H9 (cell line): ENCODE measurements around the gene DMD. TPM values are rescaled to one million over a fixed set of nuclear protein-coding genes. Genes with fewer than 3 reads are reported as not detected.

Source experiments
- DNase-seq: peaks from one replicate; pipeline ENCODE4 v3.0.0-alpha.2; 2017
- H2AFZ ChIP-seq: one replicate; pipeline ENCODE4 v1.6.1; 2013; ENCODE audit warnings: mild to moderate bottlenecking, low read length, control low read depth, moderate library complexity
- H2AK5ac ChIP-seq: 2 replicates; pipeline ENCODE4 v1.6.1; 2013; ENCODE audit warnings: low read length, control low read depth, mixed read lengths; ENCODE audit not compliant: insufficient read length
- H2BK120ac ChIP-seq: one replicate; pipeline ENCODE4 v1.6.1; 2013; ENCODE audit warnings: low read depth, mild to moderate bottlenecking, low read length, control low read depth, inconsistent platforms; ENCODE audit not compliant: poor library complexity, severe bottlenecking
- H2BK12ac ChIP-seq: 2 replicates; pipeline ENCODE4 v1.6.1; 2013; ENCODE audit warnings: low read length, control low read depth, mixed read lengths, low read depth; ENCODE audit not compliant: insufficient read length
- H2BK15ac ChIP-seq: 2 replicates; pipeline ENCODE4 v1.6.1; 2013; ENCODE audit warnings: low read depth, low read length, control low read depth
- H2BK20ac ChIP-seq: one replicate; pipeline ENCODE4 v1.6.1; 2013; ENCODE audit warnings: low read depth, mild to moderate bottlenecking, low read length, control low read depth, inconsistent platforms; ENCODE audit not compliant: poor library complexity, severe bottlenecking
- H2BK5ac ChIP-seq: 2 replicates; pipeline ENCODE4 v1.6.1; 2013; ENCODE audit warnings: low read length, control low read depth, mixed read lengths; ENCODE audit not compliant: insufficient read length
- H3K14ac ChIP-seq: 2 replicates; pipeline ENCODE4 v1.6.1; 2013; ENCODE audit warnings: low read length, control low read depth; ENCODE audit not compliant: insufficient read depth
- H3K18ac ChIP-seq: 2 replicates; pipeline ENCODE4 v1.6.1; 2013; ENCODE audit warnings: low read depth, mild to moderate bottlenecking, mixed read lengths, low read length, control low read depth; ENCODE audit not compliant: insufficient read length
- H3K23ac ChIP-seq: 2 replicates; pipeline ENCODE4 v1.6.1; 2013; ENCODE audit warnings: low read length, control low read depth, mixed read lengths, low read depth; ENCODE audit not compliant: insufficient read length
- H3K23me2 ChIP-seq: 2 replicates; pipeline ENCODE4 v1.6.1; 2013; ENCODE audit warnings: low read depth, mild to moderate bottlenecking, mixed read lengths, low read length, control low read depth; ENCODE audit not compliant: insufficient read length, poor library complexity, severe bottlenecking
- H3K27ac ChIP-seq: 2 replicates; pipeline ENCODE4 v1.5.1; 2013; ENCODE audit warnings: low read length, control low read depth, mixed read lengths, low read depth; ENCODE audit not compliant: insufficient read length
- H3K27me3 ChIP-seq: 2 replicates; pipeline ENCODE4 v1.6.1; 2013; ENCODE audit warnings: low read length, control low read depth, inconsistent platforms; ENCODE audit not compliant: insufficient read depth
- H3K4ac ChIP-seq: 2 replicates; pipeline ENCODE4 v1.6.1; 2013; ENCODE audit warnings: low read depth, mild to moderate bottlenecking, control low read depth, inconsistent platforms, low read length, moderate library complexity
- H3K4me1 ChIP-seq: 2 replicates; pipeline ENCODE4 v1.6.1; 2013; ENCODE audit warnings: low read length, control low read depth, inconsistent platforms; ENCODE audit not compliant: insufficient read depth
- H3K4me2 ChIP-seq: 2 replicates; pipeline ENCODE4 v1.6.1; 2013; ENCODE audit warnings: low read length, control low read depth, mixed read lengths; ENCODE audit not compliant: insufficient read length, insufficient read depth
- H3K56ac ChIP-seq: 2 replicates; pipeline ENCODE4 v1.6.1; 2013; ENCODE audit warnings: low read depth, mild to moderate bottlenecking, mixed read lengths, low read length, control low read depth; ENCODE audit not compliant: insufficient read length
- H3K79me1 ChIP-seq: 2 replicates; pipeline ENCODE4 v1.6.1; 2013; ENCODE audit warnings: low read depth, mild to moderate bottlenecking, moderate library complexity, low read length, control low read depth, inconsistent platforms; ENCODE audit not compliant: insufficient read depth, poor library complexity, severe bottlenecking
- H3K79me2 ChIP-seq: 2 replicates; pipeline ENCODE4 v1.6.1; 2013; ENCODE audit warnings: low read length, control low read depth, inconsistent platforms; ENCODE audit not compliant: insufficient read depth
- H3K9ac ChIP-seq: 2 replicates; pipeline ENCODE4 v1.6.1; 2013; ENCODE audit warnings: low read length, control low read depth, mixed read lengths; ENCODE audit not compliant: insufficient read length; ENCODE audit errors: extremely low read depth
- H3K9me3 ChIP-seq: one replicate; pipeline ENCODE4 v1.6.1; 2013; ENCODE audit warnings: low read depth, low read length, inconsistent platforms; ENCODE audit not compliant: control insufficient read depth
- H3T11ph ChIP-seq: one replicate; pipeline ENCODE4 v1.6.1; 2013; ENCODE audit warnings: mild to moderate bottlenecking, low read length, control low read depth, inconsistent platforms
- H4K20me1 ChIP-seq: one replicate; pipeline ENCODE4 v1.6.1; 2013; ENCODE audit not compliant: control insufficient read depth, insufficient read length, insufficient read depth
- H4K5ac ChIP-seq: 2 replicates; pipeline ENCODE4 v1.6.1; 2013; ENCODE audit warnings: low read depth, mild to moderate bottlenecking, mixed read lengths, low read length, control low read depth; ENCODE audit not compliant: insufficient read length
- H4K8ac ChIP-seq: replicated peaks from 2 replicates; pipeline ENCODE4 v1.6.1; 2013; ENCODE audit warnings: low read length, control low read depth, mixed read lengths, low read depth; ENCODE audit not compliant: insufficient read length
- H4K91ac ChIP-seq: 2 replicates; pipeline ENCODE4 v1.6.1; 2013; ENCODE audit warnings: low read depth, mild to moderate bottlenecking, moderate library complexity, mixed read lengths, low read length, control low read depth; ENCODE audit not compliant: insufficient read length
- H3K27ac Mint-ChIP-seq, 3 experiments: 2 replicates in 2 of 3; 3 replicates in 1 of 3; pipeline ENCODE4 v1.8.0; 2020 to 2021; ENCODE audit warnings: mixed read lengths in 3 of 3, mild to moderate bottlenecking in 1 of 3, moderate library complexity in 1 of 3
- H3K27me3 Mint-ChIP-seq: 2 replicates; pipeline ENCODE4 v1.8.0; 2021; ENCODE audit warnings: low read depth, mild to moderate bottlenecking, moderate library complexity, mixed read lengths
- H3K36me3 Mint-ChIP-seq, 3 experiments: 2 replicates in 2 of 3; 3 replicates in 1 of 3; pipeline ENCODE4 v1.8.0; 2020 to 2021; ENCODE audit warnings: low read depth in 3 of 3, mixed read lengths in 3 of 3; ENCODE audit not compliant: insufficient read depth in 1 of 3
- H3K4me1 Mint-ChIP-seq, 2 experiments: 2 replicates each; pipeline ENCODE4 v1.8.0; 2020; ENCODE audit warnings: mixed read lengths in 2 of 2
- H3K4me3 Mint-ChIP-seq, 2 experiments: 2 replicates in 1 of 2; 3 replicates in 1 of 2; pipeline ENCODE4 v1.8.0; 2020 to 2021; ENCODE audit warnings: mild to moderate bottlenecking in 2 of 2, mixed read lengths in 2 of 2, moderate library complexity in 1 of 2
- H3K9me3 Mint-ChIP-seq, 2 experiments: 2 replicates in 1 of 2; 3 replicates in 1 of 2; pipeline ENCODE4 v1.8.0; 2020; ENCODE audit warnings: mild to moderate bottlenecking in 2 of 2, mixed read lengths in 2 of 2, moderate library complexity in 1 of 2
- WGBS: extraction: QIAGEN DNeasy Blood & Tissue Kit; methylation state at CpG from one replicate; pipeline ENCODE4 v1.1.7; 2013; ENCODE audit warnings: missing lambda C conversion rate, low lambda C conversion rate, mixed read lengths; ENCODE audit not compliant: insufficient read length; ENCODE audit errors: extremely low coverage; 5-methylcytosine and 5-hydroxymethylcytosine counted together
- total RNA-seq: library from RNA; stranded (reverse); gene quantifications from 2 replicates; pipeline ENCODE4 v1.2.1, GENCODE V29; 2021
- TF ChIP-seq, protein P1 (sequence below): fragments of 200-600 bp; sonication (generic); conservative IDR thresholded peaks from 3 replicates; pipeline ENCODE4 v1.8.0; 2021; ENCODE audit warnings: antibody characterized with exemption, mild to moderate bottlenecking

Gene DMD
- total RNA-seq, 1 experiment from 2014 or later = 3.8 TPM

- no peak overlapping the region for H2AK5ac ChIP-seq
- H4K91ac ChIP-seq = no peak overlapping the region
- H2BK15ac ChIP-seq = no peak overlapping the region
- no peak overlapping the region for H2BK20ac ChIP-seq
- Mint-ChIP-seq H3K27me3 (no peaks in the 10 kb centered on the region), H3K9me3 (peaks cover 54 to 55% of the 10 kb centered on the region in 2 experiments), H3K4me1 (no peaks in the 10 kb centered on the region), H3K36me3 (peaks cover 10 to 18% (median 11%) of the 10 kb centered on the region in 3 experiments; a peak in 6 of 7 replicates), H3K27ac (peak overlapping the region in 1 of 3 experiments; percentile 53; a peak in 1 of 7 replicates), H3K4me3 (no peak overlapping the region)
- no peak for DNase-seq
- no peak overlapping the region for H3K9ac ChIP-seq
- H4K20me1 ChIP-seq = no peaks in the 10 kb centered on the region
- no peak overlapping the region for H3K14ac ChIP-seq
- no peaks in the 10 kb centered on the region for H3K4me1 ChIP-seq
- H2BK12ac ChIP-seq = no peak overlapping the region
- H3K79me1 ChIP-seq = no peaks in the 10 kb centered on the region
- no peak overlapping the region for H2BK120ac ChIP-seq
- H3K4ac ChIP-seq = no peak overlapping the region
- H3K23me2 ChIP-seq = no peaks in the 10 kb centered on the region
- no peaks in the 10 kb centered on the region for H3K27me3 ChIP-seq
- H4K8ac ChIP-seq = no peak overlapping the region
- no peak overlapping the region for H2AFZ ChIP-seq
- no peak overlapping the region for H4K5ac ChIP-seq
- H3K18ac ChIP-seq = no peak overlapping the region
- no peak overlapping the region for H3K4me2 ChIP-seq
- no peak overlapping the region for H3K27ac ChIP-seq
- no CpG with 5 or more reads among the region's 5 CpGs for WGBS
- H3K9me3 ChIP-seq = no peaks in the 10 kb centered on the region
- H3K56ac ChIP-seq = no peak overlapping the region
- H3K79me2 ChIP-seq = no peaks in the 10 kb centered on the region
- TF ChIP-seq, protein P1, sequence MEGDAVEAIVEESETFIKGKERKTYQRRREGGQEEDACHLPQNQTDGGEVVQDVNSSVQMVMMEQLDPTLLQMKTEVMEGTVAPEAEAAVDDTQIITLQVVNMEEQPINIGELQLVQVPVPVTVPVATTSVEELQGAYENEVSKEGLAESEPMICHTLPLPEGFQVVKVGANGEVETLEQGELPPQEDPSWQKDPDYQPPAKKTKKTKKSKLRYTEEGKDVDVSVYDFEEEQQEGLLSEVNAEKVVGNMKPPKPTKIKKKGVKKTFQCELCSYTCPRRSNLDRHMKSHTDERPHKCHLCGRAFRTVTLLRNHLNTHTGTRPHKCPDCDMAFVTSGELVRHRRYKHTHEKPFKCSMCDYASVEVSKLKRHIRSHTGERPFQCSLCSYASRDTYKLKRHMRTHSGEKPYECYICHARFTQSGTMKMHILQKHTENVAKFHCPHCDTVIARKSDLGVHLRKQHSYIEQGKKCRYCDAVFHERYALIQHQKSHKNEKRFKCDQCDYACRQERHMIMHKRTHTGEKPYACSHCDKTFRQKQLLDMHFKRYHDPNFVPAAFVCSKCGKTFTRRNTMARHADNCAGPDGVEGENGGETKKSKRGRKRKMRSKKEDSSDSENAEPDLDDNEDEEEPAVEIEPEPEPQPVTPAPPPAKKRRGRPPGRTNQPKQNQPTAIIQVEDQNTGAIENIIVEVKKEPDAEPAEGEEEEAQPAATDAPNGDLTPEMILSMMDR = no peak
- H3K23ac ChIP-seq = no peak overlapping the region
- no peak overlapping the region for H3T11ph ChIP-seq
- H2BK5ac ChIP-seq = no peak overlapping the region
Observed at GRCh38 chrX:31166832-31167231, 2044.5 kb downstream of the DMD start.
